HuH-7.5 (cell line): ENCODE data around the gene OR4K17.
"Not testable (repeated sequence)": the region's sequence is repeated elsewhere in the genome, so short reads cannot be mapped to it uniquely, and the experiment has no call there.

Experiments used
- DNase-seq: peaks from one replicate; pipeline ENCODE4 v3.0.0; 2011; ENCODE audit warnings: low spot score

The OR4K17 gene

GRCh38 chr14:20110438-20110837, at the start of gene OR4K17:
TSS of gene OR4K17 (plus strand) at chr14:20110739. CDS start at chr14:20117500, 6,761 bp downstream.
- DNase-seq, result no peak

- DNase-seq, result no peak
Measured at GRCh38 chr14:20092050-20092449, 18.5 kb upstream of the OR4K17 start.

GRCh38 chr14:20093442-20093841, 17.1 kb upstream of the OR4K17 start:
- DNase-seq, result no peak

GRCh38 chr14:20098926-20099770, 11.4 kb upstream of the OR4K17 start:
- DNase-seq, result not testable (repeated sequence)

GRCh38 chr14:20112321-20112720, 1.8 kb downstream of the OR4K17 start:
- DNase-seq, result no peak

- DNase-seq, result no peak
Measured at GRCh38 chr14:20116748-20117147, 6.2 kb downstream of the OR4K17 start.

GRCh38 chr14:20118795-20119194, 8.3 kb downstream of the OR4K17 start:
- DNase-seq, result no peak

- no peak for DNase-seq
Measured at GRCh38 chr14:20138520-20138919, 28.0 kb downstream of the OR4K17 start, which contains the start of gene OR4N5. TSS of gene OR4N5 (plus strand) at chr14:20138820. CDS start at chr14:20143736, 4,916 bp downstream.

- no peak for DNase-seq
Measured at GRCh38 chr14:20143911-20144310, 33.4 kb downstream of the OR4K17 start.

- DNase-seq, result no peak
Measured at GRCh38 chr14:20144820-20145219, 34.3 kb downstream of the OR4K17 start.

GRCh38 chr14:20164462-20164861, 53.9 kb downstream of the OR4K17 start:
- no peak for DNase-seq

- no peak for DNase-seq
Measured at GRCh38 chr14:20167091-20167490, 56.6 kb downstream of the OR4K17 start.

GRCh38 chr14:20169852-20170251, 59.3 kb downstream of the OR4K17 start:
- not testable (repeated sequence) for DNase-seq
